HG03039 (cell line): Measurements from ENCODE around the gene FARS2.

ENCODE experiments used
- ATAC-seq: cut with Tn5 transposase; IDR thresholded peaks from one replicate; pipeline ENCODE4 v1.9.1; 2021; ENCODE audit warnings: mild to moderate bottlenecking, moderate library complexity; ENCODE audit not compliant: unreplicated experiment

FARS2 gene

DNA sequence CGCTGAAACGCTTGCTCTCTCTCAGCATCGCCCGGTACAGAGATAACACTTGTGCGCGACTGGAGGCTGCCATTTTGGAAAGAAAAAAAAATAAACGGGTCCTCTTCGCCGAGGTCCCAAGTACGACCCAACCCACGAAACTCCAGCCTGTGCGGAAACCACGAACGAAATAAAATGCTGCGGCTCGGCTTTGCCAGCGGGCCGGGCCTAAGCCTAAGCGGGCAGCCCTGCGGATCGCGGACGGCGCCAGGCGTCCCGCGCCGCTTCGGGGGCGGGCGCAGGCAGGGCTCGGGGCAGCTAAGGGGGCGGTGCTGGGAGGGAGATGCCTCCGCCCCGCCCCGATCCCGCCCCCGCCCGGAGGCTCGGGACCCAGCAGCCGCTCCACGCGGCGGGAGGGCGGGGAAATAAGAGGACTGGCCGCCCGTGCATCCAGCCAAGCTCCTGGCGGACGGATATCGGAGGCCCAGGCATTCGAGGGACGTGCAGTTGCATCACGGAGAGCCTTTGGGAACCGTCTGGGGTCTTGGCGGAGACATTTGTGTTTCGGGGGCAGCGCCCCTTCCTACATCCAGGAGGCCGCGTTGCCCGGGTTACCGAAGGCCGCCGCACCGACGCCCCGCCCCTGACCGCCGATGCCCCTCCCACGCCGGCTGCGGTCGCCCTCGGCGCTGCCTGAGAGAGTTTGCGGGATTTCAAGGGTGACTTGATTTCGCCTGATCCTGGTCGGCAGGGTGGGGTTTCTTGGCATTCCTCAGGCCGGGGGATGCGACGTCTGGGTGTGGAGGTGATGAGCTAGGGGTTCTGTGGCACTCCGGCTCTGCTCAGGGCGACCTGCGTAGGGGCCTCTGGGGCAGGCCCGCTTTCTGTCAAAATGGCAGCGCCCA, at the start of gene FARS2, which contains the start of gene LYRM4:
FARS2 (plus strand) TSS at position 853 of the 884 bp plus-strand sequence.
LYRM4 (minus strand) TSS at position 290 of the 884 bp plus-strand sequence; CDS start at position 73, 217 bp downstream.
- peak; percentile 62 for ATAC-seq

GRCh38 chr6:5213836-5214235, 47.5 kb upstream of the FARS2 start:
- no peak for ATAC-seq

- ATAC-seq = no peak
Measured at GRCh38 chr6:5214570-5215052, 46.7 kb upstream of the FARS2 start.

DNA sequence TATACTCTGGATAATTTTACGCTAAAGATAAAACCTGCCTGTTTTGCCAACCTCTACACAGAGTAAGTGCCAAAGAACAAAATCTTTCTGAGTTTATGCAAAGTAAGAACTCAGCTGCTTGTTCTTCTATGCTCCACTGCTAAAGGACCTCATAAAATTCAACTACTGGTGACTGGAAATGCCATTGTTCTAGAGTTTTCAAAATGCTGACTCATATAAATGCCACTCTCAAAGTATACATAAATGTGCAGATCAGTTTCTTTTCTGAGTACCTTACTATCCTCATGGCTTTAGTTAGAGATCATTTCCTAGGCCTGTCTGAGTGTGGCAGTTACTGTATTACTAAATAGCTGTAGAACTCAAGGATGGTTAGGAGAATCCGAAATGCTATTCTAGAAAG, 46.2 kb upstream of the FARS2 start:
- ATAC-seq = no peak

DNA sequence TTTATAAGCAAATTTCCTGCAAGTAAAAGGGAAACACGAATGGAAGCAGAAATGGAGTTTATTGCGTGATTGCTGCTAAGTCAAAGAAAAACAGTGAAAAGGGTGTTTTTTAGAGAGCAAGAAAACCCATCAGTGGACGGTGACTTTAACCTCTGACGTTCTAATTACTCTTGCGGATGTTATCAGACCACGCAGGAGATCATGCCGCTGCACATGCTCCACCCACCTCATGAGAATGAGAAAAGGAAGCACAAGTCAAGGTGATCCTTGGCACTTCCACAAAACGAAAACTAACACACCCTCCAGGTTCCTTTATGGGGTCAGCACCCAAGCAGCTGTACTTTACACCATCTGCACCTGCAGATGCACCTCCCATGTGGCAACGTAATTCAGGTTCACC, 45.5 kb upstream of the FARS2 start:
- no peak for ATAC-seq

DNA sequence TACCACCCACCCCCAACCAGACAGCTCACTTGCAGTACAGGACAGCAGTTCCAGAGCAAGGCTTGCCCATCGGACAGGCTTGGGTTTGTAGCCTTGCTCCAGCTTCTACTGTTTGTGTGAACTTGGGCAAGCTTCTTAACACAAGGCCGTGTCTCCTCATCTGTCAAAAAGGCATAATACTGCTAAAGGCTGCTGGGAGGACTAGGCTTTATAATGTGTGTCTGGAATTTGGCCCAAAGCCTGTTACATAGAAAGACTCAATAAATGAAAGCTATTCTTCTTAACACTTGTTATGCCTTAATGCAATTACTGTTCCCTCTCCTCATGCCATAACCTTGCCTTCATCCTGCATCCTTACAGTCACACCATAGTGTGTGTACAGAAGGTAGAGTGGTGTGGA, 44.0 kb upstream of the FARS2 start:
- no peak for ATAC-seq

DNA sequence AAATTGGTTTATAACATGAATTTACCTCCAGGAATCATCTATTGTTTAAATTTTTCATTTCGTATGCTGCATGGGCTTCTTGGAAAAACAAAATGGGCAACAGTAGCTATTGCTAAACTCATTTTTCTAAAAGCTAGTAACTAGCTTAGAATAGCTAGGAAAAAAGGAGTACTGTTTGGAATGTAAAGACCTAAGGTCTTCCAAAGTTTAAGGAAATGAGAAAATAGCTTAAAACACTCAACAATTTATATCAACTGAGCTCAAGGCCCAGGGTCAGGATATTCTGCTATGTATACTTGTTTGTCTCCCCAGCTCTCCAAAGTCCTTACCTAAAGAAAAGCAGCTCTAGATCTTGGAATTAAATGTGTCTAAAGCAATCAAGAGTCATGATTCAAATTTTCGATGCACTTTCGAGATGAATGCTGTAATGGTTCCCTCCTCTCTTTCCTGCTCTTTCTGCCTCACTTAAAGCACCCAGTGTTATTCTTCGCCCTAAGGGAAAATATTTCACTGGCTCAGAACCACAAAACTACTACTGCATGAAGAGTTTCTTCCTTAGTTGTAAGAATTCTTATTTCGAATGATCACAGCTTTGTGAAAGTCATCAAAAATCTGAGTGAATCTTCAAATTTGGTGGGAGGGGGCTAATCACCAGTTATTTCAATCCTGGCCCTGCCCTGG, 42.2 kb upstream of the FARS2 start:
- no peak for ATAC-seq

GRCh38 chr6:5220443-5220842, 40.9 kb upstream of the FARS2 start:
- ATAC-seq = no peak

DNA sequence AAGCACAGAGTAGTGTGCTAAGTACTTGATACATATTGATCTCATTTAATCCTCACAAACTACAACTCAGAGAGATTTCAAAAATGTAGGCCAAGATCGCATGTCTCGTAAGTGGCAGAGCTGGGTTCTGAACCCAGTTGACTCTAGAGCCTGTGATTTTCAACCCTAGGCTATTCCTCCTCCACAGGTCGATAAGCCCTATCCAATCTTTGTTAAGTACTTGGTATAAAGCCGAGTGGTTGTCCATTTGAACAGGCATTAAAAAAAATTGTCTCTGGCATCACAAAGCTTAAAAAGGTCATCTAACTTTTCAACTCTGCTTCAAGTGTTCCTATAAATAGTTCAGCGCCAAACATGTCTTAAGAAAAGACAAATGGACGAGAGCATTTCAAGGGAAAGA, 38.0 kb upstream of the FARS2 start:
- ATAC-seq = no peak

DNA sequence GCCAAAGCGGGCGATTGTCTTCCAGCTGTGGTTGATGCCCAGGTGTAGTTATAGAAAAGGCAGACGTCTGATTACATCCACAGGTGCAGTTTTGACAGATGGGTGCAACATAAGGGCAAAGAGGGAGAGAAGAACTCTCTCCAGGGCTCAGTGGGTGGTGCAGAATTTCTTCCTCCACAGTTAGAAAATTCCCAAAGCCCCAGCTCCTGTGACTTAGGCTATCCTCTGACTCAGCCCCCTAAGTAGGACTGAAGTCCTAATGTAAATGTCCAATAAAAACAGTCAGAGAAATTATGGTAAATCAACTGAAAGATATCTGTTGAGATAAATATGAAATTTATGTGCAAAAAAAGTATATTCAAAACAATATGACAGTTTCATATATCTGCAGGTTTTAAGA, 32.0 kb upstream of the FARS2 start:
- no peak for ATAC-seq

- ATAC-seq = no peak
Measured at GRCh38 chr6:5230081-5230480, 31.2 kb upstream of the FARS2 start.

DNA sequence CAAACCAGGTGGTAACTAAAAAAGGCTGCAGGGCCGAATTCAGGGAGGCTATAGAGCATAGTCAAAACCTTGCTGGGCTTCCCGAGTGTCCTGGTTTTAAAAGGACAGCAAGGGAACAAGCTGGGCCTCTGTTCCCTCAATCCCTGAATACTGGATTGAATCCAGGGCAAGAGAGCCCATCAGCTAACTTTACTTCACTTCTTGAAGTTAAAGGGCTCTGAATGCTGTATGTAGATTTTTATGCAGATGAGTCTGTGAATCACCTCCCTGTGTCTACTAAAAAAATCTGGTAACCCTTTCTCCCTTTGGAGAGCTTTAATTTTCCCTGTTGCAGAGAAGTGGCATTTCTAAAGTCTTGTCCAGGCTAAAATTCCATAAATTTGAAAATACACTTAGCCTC, 30.0 kb upstream of the FARS2 start:
- ATAC-seq = no peak

DNA sequence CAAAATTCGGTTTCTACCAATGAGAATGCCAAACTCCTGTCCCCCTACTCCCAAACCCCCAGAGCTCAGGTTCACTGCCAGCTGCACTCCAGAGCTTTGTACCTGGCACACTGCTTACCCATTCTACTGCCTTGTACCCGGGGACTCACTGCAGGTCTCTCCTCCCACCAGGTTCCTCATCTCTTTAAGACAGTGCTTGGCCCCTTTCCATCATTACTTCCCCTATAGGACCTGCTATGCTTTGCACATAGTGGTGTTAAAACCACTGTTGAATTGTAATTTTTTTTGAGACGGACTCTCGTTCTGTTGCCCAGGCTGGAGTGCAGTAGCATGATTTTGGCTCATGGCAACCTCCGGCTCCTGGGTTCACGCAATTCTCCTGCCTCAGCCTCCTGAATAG, 26.4 kb upstream of the FARS2 start:
- ATAC-seq = no peak

DNA sequence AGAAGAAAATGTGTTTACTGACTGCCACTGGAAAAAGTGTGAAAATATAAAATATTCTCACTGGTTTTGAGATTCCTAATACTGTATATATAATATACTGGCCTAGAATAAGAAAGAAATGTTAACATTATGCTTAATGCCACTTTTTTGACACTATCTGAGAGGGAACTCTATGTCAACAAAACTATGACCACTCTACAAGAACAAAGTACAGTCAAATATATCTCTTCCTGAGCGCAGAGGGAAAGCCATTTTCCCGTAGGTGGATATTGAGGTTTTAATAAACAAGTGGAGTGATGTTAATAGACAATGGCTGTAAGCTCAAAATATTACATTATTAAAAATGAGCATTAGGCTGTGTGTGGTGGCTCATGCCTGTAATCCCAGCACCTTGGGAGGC, 25.5 kb upstream of the FARS2 start:
- no peak for ATAC-seq

DNA sequence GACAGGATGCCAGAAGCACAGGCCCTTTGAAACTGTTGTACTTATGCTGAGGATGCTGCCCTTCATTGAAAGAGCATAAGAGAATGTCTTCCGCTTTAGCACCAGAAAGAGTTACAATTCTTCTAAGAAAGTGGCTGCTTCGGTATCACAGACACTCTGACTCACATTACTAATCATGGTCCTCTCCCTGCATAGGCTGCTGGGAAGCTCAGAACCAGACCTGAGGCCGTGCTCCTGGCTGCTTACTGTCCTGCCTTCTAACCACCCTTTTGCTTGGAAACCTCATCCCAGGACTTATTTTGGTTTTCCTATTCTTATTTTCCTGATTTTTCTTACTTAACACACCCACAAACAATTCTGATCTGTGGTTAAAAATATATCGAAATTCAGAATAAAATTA, 23.5 kb upstream of the FARS2 start:
- no peak for ATAC-seq

DNA sequence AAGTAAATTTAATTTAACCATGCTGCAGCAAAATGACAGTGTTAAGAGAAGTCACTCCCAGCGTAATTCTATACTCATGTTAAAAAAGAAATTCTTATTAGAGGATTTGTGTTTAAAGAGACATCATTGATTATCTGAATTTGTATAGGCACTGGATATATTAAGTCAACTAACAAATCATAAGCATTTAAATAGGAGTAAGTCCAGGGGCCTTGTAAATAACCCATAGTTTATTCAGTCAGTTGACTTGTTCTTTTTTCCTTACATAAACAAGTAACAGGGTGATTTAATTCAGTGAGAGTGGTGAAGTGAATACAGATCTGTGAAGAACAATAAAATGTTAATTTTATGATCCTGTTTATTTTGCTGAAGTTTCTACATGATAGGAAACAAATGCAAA, 23.0 kb upstream of the FARS2 start:
- no peak for ATAC-seq

GRCh38 chr6:5241252-5241651, 20.1 kb upstream of the FARS2 start:
- no peak for ATAC-seq

GRCh38 chr6:5243069-5243468, 18.2 kb upstream of the FARS2 start:
- ATAC-seq = no peak

- no peak for ATAC-seq
Measured at GRCh38 chr6:5246141-5247097, 14.9 kb upstream of the FARS2 start.

- no peak for ATAC-seq
Measured at GRCh38 chr6:5247201-5247600, 14.1 kb upstream of the FARS2 start.
